Measurements from ENCODE around the gene PTPN14. TPM values are rescaled to one million over a fixed set of nuclear protein-coding genes. Genes with fewer than 3 reads are reported as not detected.
"Not testable (repeated sequence)": the region's sequence is repeated elsewhere in the genome, so short reads cannot be mapped to it uniquely, and the experiment has no call there.

PTPN14 gene
- polyA plus RNA-seq, 1 donor: 14.1 TPM

- no peak for DNase-seq (ENCODE audit: low read depth)
Observed at GRCh38 chr1:214542275-214543199, 8.9 kb downstream of the PTPN14 start.

GRCh38 chr1:214541693-214542092 is 9.7 kb downstream of the PTPN14 start:
- no peak for DNase-seq (ENCODE audit: low read depth)

GRCh38 chr1:214541206-214541605 is 10.2 kb downstream of the PTPN14 start:
- DNase-seq (ENCODE audit: low read depth): no peak

DNA sequence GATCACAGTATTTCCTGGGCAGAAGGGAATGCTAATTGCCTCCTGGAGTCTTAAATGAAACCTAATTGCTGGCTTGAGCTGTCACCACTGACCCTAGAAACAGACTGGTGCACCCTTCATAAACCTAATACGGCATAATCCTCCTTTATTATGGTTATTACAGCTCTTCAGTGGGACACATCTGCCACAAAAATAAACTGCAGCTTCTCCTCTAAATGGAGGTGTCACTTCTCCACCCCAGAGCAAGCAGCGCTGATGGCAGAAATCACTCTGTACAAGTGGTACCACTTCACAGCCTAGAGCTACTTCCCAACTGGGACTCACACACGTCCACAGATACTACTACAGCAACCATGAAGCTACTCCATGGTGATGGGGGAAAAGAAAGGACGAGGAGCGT is 11.1 kb downstream of the PTPN14 start:
- DNase-seq (ENCODE audit: low read depth): no peak

GRCh38 chr1:214538496-214538895 is 12.9 kb downstream of the PTPN14 start:
- no peak for DNase-seq (ENCODE audit: low read depth)

GRCh38 chr1:214537872-214538473 is 13.4 kb downstream of the PTPN14 start:
- no peak for DNase-seq (ENCODE audit: low read depth)

GRCh38 chr1:214537219-214537618 is 14.2 kb downstream of the PTPN14 start:
- no peak for DNase-seq (ENCODE audit: low read depth)

GRCh38 chr1:214532070-214532469 is 19.3 kb downstream of the PTPN14 start:
- no peak for DNase-seq (ENCODE audit: low read depth)

DNA sequence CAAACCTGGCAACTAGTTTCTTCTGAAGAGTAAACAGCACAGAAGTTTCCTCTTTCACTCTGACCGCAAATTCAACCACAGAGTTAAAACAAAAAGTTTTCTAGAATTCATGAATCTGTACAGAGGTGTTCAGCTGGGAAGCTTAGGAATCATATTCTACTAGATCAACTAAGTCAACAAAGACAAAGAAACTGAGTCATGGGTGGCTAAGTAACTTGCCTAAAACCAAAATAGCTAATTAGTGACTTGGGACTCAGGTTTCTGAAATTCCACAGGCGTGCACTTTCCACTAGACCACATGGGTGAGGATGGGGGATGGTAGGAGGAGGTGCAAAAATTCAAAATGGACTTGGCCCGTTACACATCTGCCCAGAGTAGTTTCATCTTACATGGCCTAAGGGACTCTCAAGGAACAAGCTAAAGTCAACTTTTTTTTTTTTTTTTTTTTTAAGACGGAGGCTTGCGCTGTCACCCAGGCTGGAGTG is 25.8 kb downstream of the PTPN14 start:
- no peak for DNase-seq (ENCODE audit: low read depth)

DNA sequence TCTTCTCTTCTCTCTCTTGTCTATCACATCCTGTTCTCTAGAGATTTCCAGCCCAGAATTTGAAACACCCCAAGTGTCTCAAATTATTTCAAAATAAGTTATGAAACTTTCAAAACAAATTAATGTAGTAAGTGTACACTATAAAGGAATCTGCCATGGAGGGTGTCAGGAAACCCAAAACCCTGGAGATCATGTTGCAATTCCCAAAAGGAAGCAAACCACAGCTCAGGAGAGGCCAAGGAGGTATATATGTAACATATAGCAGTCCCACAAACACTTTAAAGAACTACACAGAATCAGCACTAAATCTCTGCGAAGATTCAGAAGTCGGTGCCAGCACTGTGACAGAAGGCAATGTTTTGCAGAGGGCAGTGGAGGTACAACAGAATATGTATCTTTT is 26.6 kb downstream of the PTPN14 start:
- DNase-seq (ENCODE audit: low read depth): no peak

GRCh38 chr1:214523124-214523824 is 28.1 kb downstream of the PTPN14 start:
- DNase-seq (ENCODE audit: low read depth): no peak

DNA sequence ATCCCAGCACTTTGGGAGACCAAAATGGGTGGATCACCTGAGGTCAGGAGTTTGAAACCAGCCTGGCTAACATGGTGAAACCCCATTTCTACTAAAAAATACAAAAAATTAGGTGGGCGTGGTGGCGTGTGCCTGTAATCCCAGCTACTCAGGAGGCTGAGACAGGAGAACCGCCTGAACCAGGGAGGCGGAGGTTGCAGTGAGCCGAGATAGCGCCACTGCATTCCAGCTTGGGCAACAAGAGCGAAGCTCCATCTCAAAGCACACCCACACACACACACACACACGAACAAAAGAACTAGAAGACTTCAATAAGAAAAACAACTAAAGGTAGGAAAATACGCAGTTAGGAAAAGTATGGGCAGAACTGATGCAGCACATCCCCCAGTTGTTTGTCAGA is 29.9 kb downstream of the PTPN14 start:
- DNase-seq (ENCODE audit: low read depth): not testable (repeated sequence)

GRCh38 chr1:214520544-214521165 is 30.7 kb downstream of the PTPN14 start:
- no peak for DNase-seq (ENCODE audit: low read depth)

GRCh38 chr1:214518361-214518760 is 33.0 kb downstream of the PTPN14 start:
- no peak for DNase-seq (ENCODE audit: low read depth)

- no peak for DNase-seq (ENCODE audit: low read depth)
Observed at GRCh38 chr1:214516434-214517326, 34.7 kb downstream of the PTPN14 start.

GRCh38 chr1:214515544-214516433 is 35.6 kb downstream of the PTPN14 start:
- DNase-seq (ENCODE audit: low read depth): no peak

- no peak for DNase-seq (ENCODE audit: low read depth)
Observed at GRCh38 chr1:214514819-214515383, 36.5 kb downstream of the PTPN14 start.

DNA sequence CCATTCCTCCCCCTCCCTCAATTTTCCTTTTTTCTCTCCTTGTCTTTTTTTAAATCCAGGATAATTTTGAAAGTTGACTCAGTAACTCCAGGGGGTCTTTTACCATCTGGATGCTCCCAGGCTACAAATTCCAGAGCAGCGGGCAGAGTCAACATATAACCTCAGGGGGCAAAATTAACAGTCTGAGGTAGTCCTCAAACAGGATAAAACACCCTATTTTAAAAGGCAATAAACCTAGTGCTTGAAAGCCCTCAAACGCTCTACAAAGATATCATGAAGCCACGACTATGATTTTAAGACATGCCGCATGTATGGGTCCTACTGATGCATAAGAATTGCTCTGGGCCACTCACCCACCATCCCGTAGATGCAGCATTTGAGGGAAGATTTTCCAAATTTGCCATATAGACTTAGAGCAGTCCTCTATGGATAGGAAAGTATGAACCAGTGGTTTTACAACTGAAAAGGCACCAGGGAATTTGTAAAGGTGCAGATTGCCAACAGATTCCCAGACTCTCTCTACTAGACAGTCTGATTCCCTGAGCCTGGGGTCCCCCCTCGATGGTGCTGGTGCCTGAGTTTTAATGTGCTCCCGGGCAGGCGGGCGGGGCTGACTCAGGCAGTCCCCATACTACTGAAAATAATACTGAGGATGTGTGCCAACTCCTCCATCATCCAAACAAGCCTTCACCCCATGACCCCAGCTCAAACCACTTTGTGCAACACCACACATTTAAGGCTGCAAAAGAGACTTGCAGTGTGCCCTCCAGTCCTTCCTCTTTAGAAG is 37.2 kb downstream of the PTPN14 start:
- no peak for DNase-seq (ENCODE audit: low read depth)

GRCh38 chr1:214513394-214513793 is 38.0 kb downstream of the PTPN14 start:
- no peak for DNase-seq (ENCODE audit: low read depth)
